ENCODE measurements around the gene MMP19. TPM values are rescaled to one million over a fixed set of nuclear protein-coding genes. Genes with fewer than 3 reads are reported as not detected.

The MMP19 gene
- total RNA-seq, 1 donor from 2014 or later: 0.13 TPM

- Mint-ChIP-seq H3K4me3 (no peak overlapping the region), H3K36me3 (no peaks in the 10 kb centered on the region)
Measured at GRCh38 chr12:55861396-55861795, 18.7 kb upstream of the MMP19 start.

GRCh38 chr12:55852740-55853139 lies 10.0 kb upstream of the MMP19 start:
- Mint-ChIP-seq H3K27me3 (ENCODE audit: insufficient read depth, low read depth) (peaks cover 2% of the 10 kb centered on the region), H3K4me3 (no peak overlapping the region), H3K9me3 (no peaks in the 10 kb centered on the region), H3K4me1 (peaks cover 20% of the 10 kb centered on the region), H3K36me3 (no peaks in the 10 kb centered on the region), H3K27ac (no peak overlapping the region)
- Histone ChIP-seq H3K9ac (no peak overlapping the region), H3K27ac (no peak overlapping the region), H3K4me2 (no peak overlapping the region), H3K27me3 (no peaks in the 10 kb centered on the region), H3K4me3 (no peak overlapping the region), H3K79me2 (ENCODE audit: low read depth) (no peaks in the 10 kb centered on the region), H3K36me3 (no peaks in the 10 kb centered on the region), H4K20me1 (ENCODE audit: low read depth) (no peaks in the 10 kb centered on the region), H2AFZ (replicated peaks) (no peak overlapping the region), H3K4me1 (peaks cover 20% of the 10 kb centered on the region), H3F3A (ENCODE audit: low read depth) (peaks cover 19% of the 10 kb centered on the region), H3K9me3 (ENCODE audit: low read depth) (no peaks in the 10 kb centered on the region)
- no peak for DNase-seq (ENCODE audit: low spot score)
- no peak for TF ChIP-seq EZH2 (IDR thresholded peaks at IDR 0.05)
- no peak for TF ChIP-seq EZH2phosphoT487 (IDR thresholded peaks at IDR 0.05)
- no peak for TF ChIP-seq CTCF (IDR thresholded peaks at IDR 0.05)

More at GRCh38 chr12:55861396-55861795, 18.7 kb upstream of the MMP19 start:
- Histone ChIP-seq H3K9me3 (ENCODE audit: low read depth) (no peaks in the 10 kb centered on the region), H3K27ac (no peak overlapping the region), H4K20me1 (ENCODE audit: low read depth) (no peaks in the 10 kb centered on the region), H3F3A (ENCODE audit: low read depth) (no peaks in the 10 kb centered on the region), H3K27me3 (no peaks in the 10 kb centered on the region), H3K9ac (no peak overlapping the region), H3K4me2 (no peak overlapping the region), H3K4me3 (no peak overlapping the region), H3K79me2 (ENCODE audit: low read depth) (no peaks in the 10 kb centered on the region), H2AFZ (replicated peaks) (no peak overlapping the region), H3K4me1 (no peaks in the 10 kb centered on the region), H3K36me3 (no peaks in the 10 kb centered on the region)
- Mint-ChIP-seq H3K27ac (no peak overlapping the region), H3K27me3 (ENCODE audit: insufficient read depth, low read depth) (no peaks in the 10 kb centered on the region), H3K9me3 (peaks cover 11% of the 10 kb centered on the region), H3K4me1 (no peaks in the 10 kb centered on the region)
- no peak for TF ChIP-seq EZH2 (IDR thresholded peaks at IDR 0.05)
- TF ChIP-seq CTCF (IDR thresholded peaks at IDR 0.05): no peak
- TF ChIP-seq EZH2phosphoT487 (IDR thresholded peaks at IDR 0.05): no peak
- DNase-seq (ENCODE audit: low spot score): no peak

- Histone ChIP-seq H3K9ac (no peak overlapping the region), H3K4me1 (peaks cover 21% of the 10 kb centered on the region), H4K20me1 (ENCODE audit: low read depth) (no peaks in the 10 kb centered on the region), H3K79me2 (ENCODE audit: low read depth) (no peaks in the 10 kb centered on the region), H3K27me3 (no peaks in the 10 kb centered on the region), H3K36me3 (no peaks in the 10 kb centered on the region), H3K9me3 (ENCODE audit: low read depth) (no peaks in the 10 kb centered on the region), H3K4me2 (peak overlapping the region; percentile 46), H3F3A (ENCODE audit: low read depth) (peaks cover 19% of the 10 kb centered on the region), H3K27ac (peak overlapping the region; percentile 44), H3K4me3 (no peak overlapping the region), H2AFZ (replicated peaks) (peak overlapping the region; percentile 70)
- TF ChIP-seq EZH2phosphoT487 (IDR thresholded peaks at IDR 0.05) (no peak), EZH2 (IDR thresholded peaks at IDR 0.05) (no peak), CTCF (IDR thresholded peaks at IDR 0.05) (no peak)
- peak; percentile 36 for DNase-seq (ENCODE audit: low spot score)
- Mint-ChIP-seq H3K36me3 (no peaks in the 10 kb centered on the region), H3K27me3 (ENCODE audit: insufficient read depth, low read depth) (peaks cover 2% of the 10 kb centered on the region), H3K4me1 (peaks cover 32% of the 10 kb centered on the region), H3K27ac (peak overlapping the region; percentile 17), H3K9me3 (no peaks in the 10 kb centered on the region), H3K4me3 (no peak overlapping the region)
Measured at GRCh38 chr12:55850893-55851292, 8.2 kb upstream of the MMP19 start.

All from neural progenitor cell (in vitro differentiated cells).